Gastrocnemius medialis (tissue), 4 donors: ENCODE measurements around the gene RGS8. TPM values are rescaled to one million over a fixed set of nuclear protein-coding genes. Genes with fewer than 3 reads are reported as not detected.
"Not testable (repeated sequence)": the region's sequence is repeated elsewhere in the genome, so short reads cannot be mapped to it uniquely, and the experiment has no call there.

Experiments
- ATAC-seq, 2 donors: fragments of 150-250 bp; one replicate each; pipeline ENCODE4 v1.9.1; 2016
- DNase-seq, 2 donors: peaks; one replicate each; pipeline ENCODE4 v3.0.0-alpha.2; 2019
- H3K27ac ChIP-seq, 4 donors: fragments of 200-600 bp; sonication (generic); 1 replicate in 1 of 4; 2 replicates in 3 of 4; pipeline ENCODE4 v1.5.1; 2016 to 2018; ENCODE audit warnings: mild to moderate bottlenecking in 2 of 4, moderate library complexity in 1 of 4
- H3K27me3 ChIP-seq, 3 donors: fragments of 200-600 bp; sonication (generic) in 2 of 3; 1 replicate in 1 of 3; 2 replicates in 2 of 3; pipeline versions ENCODE4 v1.5.1 to v1.6.0; 2016 to 2019; ENCODE audit warnings: mild to moderate bottlenecking in 1 of 3, moderate library complexity in 1 of 3
- H3K36me3 ChIP-seq, 2 donors: fragments of 200-600 bp; sonication (generic) in 1 of 2; one replicate each; pipeline ENCODE4 v1.5.1; 2017 to 2018
- H3K4me1 ChIP-seq, 2 donors: fragments of 200-600 bp; sonication (generic) in 1 of 2; one replicate each; pipeline ENCODE4 v1.5.1; 2016 to 2017; ENCODE audit warnings: mild to moderate bottlenecking in 2 of 2
- H3K4me3 ChIP-seq, 4 donors: fragments of 200-600 bp; sonication (generic) in 3 of 4; 1 replicate in 1 of 4; 2 replicates in 3 of 4; pipeline ENCODE4 v1.5.1; 2016 to 2019; ENCODE audit warnings: mild to moderate bottlenecking in 2 of 4
- H3K9me3 ChIP-seq, 3 donors: fragments of 200-600 bp; sonication (generic) in 2 of 3; 1 replicate in 1 of 3; 2 replicates in 2 of 3; pipeline ENCODE4 v1.5.1; 2016 to 2019
- CTCF ChIP-seq, 5 experiments: fragments of 450-650 bp in 3 of 5; fragments of 200-600 bp in 2 of 5; sonication (generic) in 2 of 5; IDR thresholded peaks in 4 of 5; conservative IDR thresholded peaks in 1 of 5; 1 replicate in 4 of 5; 2 replicates in 1 of 5; pipeline ENCODE4 v1.5.1; 2016 to 2019; ENCODE audit warnings: antibody characterized with exemption in 5 of 5, mild to moderate bottlenecking in 3 of 5, moderate library complexity in 3 of 5
- POLR2A ChIP-seq, 2 donors: fragments of 450-650 bp; IDR thresholded peaks; one replicate each; pipeline ENCODE4 v1.6.1; 2017; ENCODE audit warnings: antibody characterized with exemption in 2 of 2, mild to moderate bottlenecking in 2 of 2, moderate library complexity in 2 of 2
- in situ Hi-C, 4 donors: fragments of 200-750 bp; cut with MboI; loops; one replicate each; pipeline versions ENCODE4 v1.15.0 to v1.8.0; 2017; ENCODE audit warnings: low sequenced_read_pairs in 4 of 4
- intact Hi-C: fragments of 100-400 bp; cut with DNase I; formaldehyde crosslinking; loops from one replicate; pipeline ENCODE4 v1.15.1; 2023; ENCODE audit warnings: low total_unique reads
- total RNA-seq, 4 donors: library from RNA; depleted of rRNA; stranded (reverse); fragments of >200 nt; gene quantifications; one replicate each; pipeline versions ENCODE4 v1.1.0 to v1.2.3, GENCODE V29; 2016

The RGS8 gene
- total RNA-seq, 4 donors from 2014 or later, result not detected

- H3K9me3 ChIP-seq, result no peaks in the 10 kb centered on the region
- H3K4me3 ChIP-seq, result peak overlapping the region in 3 of 4 donors; percentile 14 to 26 (median 20)
- H3K27me3 ChIP-seq, result no peaks in the 10 kb centered on the region
- in situ Hi-C loops, result no loop called here
- no peak for TF ChIP-seq POLR2A (IDR thresholded peaks at IDR 0.05)
- no peak for TF ChIP-seq CTCF (IDR thresholded peaks at IDR 0.05 in 4 of 5, conservative IDR thresholded peaks at IDR 0.05 in 1 of 5)
- no peak overlapping the region for H3K27ac ChIP-seq
- H3K4me1 ChIP-seq, result peaks cover 4 to 8% of the 10 kb centered on the region in 2 donors
- DNase-seq, result peak in 1 of 2 donors; percentile 43
- ATAC-seq, result peak; percentile 36 to 50
- no peaks in the 10 kb centered on the region for H3K36me3 ChIP-seq
- intact Hi-C loops, result loop anchor here (2.0 kb wide), 1 partner anchor 97 kb away; no protein-coding TSS in a partner anchor
Observed at GRCh38 chr1:182699393-182700350, 15.3 kb upstream of the RGS8 start.

- H3K36me3 ChIP-seq, result no peaks in the 10 kb centered on the region
- H3K4me1 ChIP-seq, result peaks cover 4 to 8% of the 10 kb centered on the region in 2 donors
- intact Hi-C loops, result no loop called here
- no peak for DNase-seq
- TF ChIP-seq CTCF (IDR thresholded peaks at IDR 0.05 in 4 of 5, conservative IDR thresholded peaks at IDR 0.05 in 1 of 5), result no peak
- no peak for TF ChIP-seq POLR2A (IDR thresholded peaks at IDR 0.05)
- no peaks in the 10 kb centered on the region for H3K9me3 ChIP-seq
- ATAC-seq, result no peak
- no peaks in the 10 kb centered on the region for H3K27me3 ChIP-seq
- no peak overlapping the region for H3K27ac ChIP-seq
- in situ Hi-C loops, result no loop called here
- no peak overlapping the region for H3K4me3 ChIP-seq
Observed at GRCh38 chr1:182698971-182699370, 14.6 kb upstream of the RGS8 start.

DNA sequence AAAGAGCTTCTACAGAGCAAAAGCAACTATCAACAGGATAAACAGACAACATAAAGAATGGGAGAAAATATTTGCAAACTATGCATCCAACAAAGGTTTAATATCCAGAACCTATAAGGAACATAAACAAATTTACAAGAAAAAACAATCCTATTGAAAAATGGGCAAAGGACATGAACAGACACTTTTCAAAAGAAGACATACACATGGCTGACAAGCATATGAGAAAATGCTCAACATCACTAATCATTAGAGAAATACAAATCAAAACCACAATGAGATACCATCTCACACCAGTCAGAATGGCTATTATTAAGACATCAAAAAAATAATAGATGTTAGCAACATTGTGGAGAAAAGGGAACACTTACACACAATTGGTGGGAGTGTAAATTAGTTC lies 8.8 kb upstream of the RGS8 start:
- intact Hi-C loops, ATAC-seq, H3K27ac ChIP-seq, H3K4me3 ChIP-seq, H3K4me1 ChIP-seq, in situ Hi-C loops, H3K36me3 ChIP-seq, H3K27me3 ChIP-seq, DNase-seq, H3K9me3 ChIP-seq: not testable (repeated sequence)

GRCh38 chr1:182690886-182691443 lies 6.6 kb upstream of the RGS8 start:
- Histone ChIP-seq H3K4me1 (no peaks in the 10 kb centered on the region), H3K4me3 (no peak overlapping the region), H3K27ac (no peak overlapping the region), H3K27me3 (no peaks in the 10 kb centered on the region), H3K9me3 (no peaks in the 10 kb centered on the region), H3K36me3 (no peaks in the 10 kb centered on the region)
- no peak for DNase-seq
- in situ Hi-C loops, result no loop called here
- intact Hi-C loops, result no loop called here
- ATAC-seq, result no peak
- no peak for TF ChIP-seq POLR2A (IDR thresholded peaks at IDR 0.05)
- no peak for TF ChIP-seq CTCF (IDR thresholded peaks at IDR 0.05 in 4 of 5, conservative IDR thresholded peaks at IDR 0.05 in 1 of 5)

- intact Hi-C loops (no loop called here), in situ Hi-C loops (no loop called here)
- Histone ChIP-seq H3K27ac (no peak overlapping the region), H3K36me3 (no peaks in the 10 kb centered on the region), H3K9me3 (no peaks in the 10 kb centered on the region), H3K4me1 (no peaks in the 10 kb centered on the region), H3K4me3 (no peak overlapping the region), H3K27me3 (no peaks in the 10 kb centered on the region)
- DNase-seq (no peak), ATAC-seq (no peak)
- no peak for TF ChIP-seq CTCF (IDR thresholded peaks at IDR 0.05 in 4 of 5, conservative IDR thresholded peaks at IDR 0.05 in 1 of 5)
- TF ChIP-seq POLR2A (IDR thresholded peaks at IDR 0.05), result no peak
Observed at GRCh38 chr1:182688436-182689205, 4.2 kb upstream of the RGS8 start.
